Left ventricle myocardium inferior (tissue), 1 donor: Measurements from ENCODE around the gene ADAMTS12. TPM values are rescaled to one million over a fixed set of nuclear protein-coding genes. Genes with fewer than 3 reads are reported as not detected.

Source experiments
- DNase-seq: peaks from one replicate; pipeline ENCODE4 v3.0.0-alpha.2; 2020
- H3K27ac ChIP-seq: fragments of 200-600 bp; replicated peaks from 2 replicates; pipeline ENCODE4 v1.8.0; 2021
- H3K27me3 ChIP-seq: fragments of 200-600 bp; 2 replicates; pipeline ENCODE4 v1.8.0; 2021; ENCODE audit warnings: low read depth
- H3K36me3 ChIP-seq: fragments of 200-600 bp; 2 replicates; pipeline ENCODE4 v1.8.0; 2021
- H3K4me1 ChIP-seq: fragments of 200-600 bp; 2 replicates; pipeline ENCODE4 v1.8.0; 2021
- H3K4me3 ChIP-seq: fragments of 200-600 bp; 2 replicates; pipeline ENCODE4 v1.8.0; 2021; ENCODE audit warnings: mild to moderate bottlenecking, moderate library complexity
- H3K9me3 ChIP-seq: fragments of 200-600 bp; replicated peaks from 2 replicates; pipeline ENCODE4 v1.8.0; 2021
- intact Hi-C: fragments of 100-400 bp; cut with micrococcal nuclease; formaldehyde crosslinking; loops from one replicate; pipeline ENCODE4 v1.11.0; 2022
- total RNA-seq: library from RNA; stranded (reverse); fragmentation: NEBNext Ultra II Directional; extraction: Animal tissue kit (Norgen Biotek cat#: 25700); gene quantifications from one replicate; pipeline ENCODE4 v1.2.1, GENCODE V29; 2021
- TF ChIP-seq, protein P1 (sequence below): fragments of 200-600 bp; IDR thresholded peaks from 2 replicates; pipeline ENCODE4 v1.8.0; 2021; ENCODE audit warnings: antibody characterized with exemption, mild to moderate bottlenecking, borderline replicate concordance
- donor health status: DM: no; HTN: yes; CAD: no; lungs with severe emphysema.

ADAMTS12 gene
- total RNA-seq, 1 donor from 2014 or later: 0.85 TPM

DNA sequence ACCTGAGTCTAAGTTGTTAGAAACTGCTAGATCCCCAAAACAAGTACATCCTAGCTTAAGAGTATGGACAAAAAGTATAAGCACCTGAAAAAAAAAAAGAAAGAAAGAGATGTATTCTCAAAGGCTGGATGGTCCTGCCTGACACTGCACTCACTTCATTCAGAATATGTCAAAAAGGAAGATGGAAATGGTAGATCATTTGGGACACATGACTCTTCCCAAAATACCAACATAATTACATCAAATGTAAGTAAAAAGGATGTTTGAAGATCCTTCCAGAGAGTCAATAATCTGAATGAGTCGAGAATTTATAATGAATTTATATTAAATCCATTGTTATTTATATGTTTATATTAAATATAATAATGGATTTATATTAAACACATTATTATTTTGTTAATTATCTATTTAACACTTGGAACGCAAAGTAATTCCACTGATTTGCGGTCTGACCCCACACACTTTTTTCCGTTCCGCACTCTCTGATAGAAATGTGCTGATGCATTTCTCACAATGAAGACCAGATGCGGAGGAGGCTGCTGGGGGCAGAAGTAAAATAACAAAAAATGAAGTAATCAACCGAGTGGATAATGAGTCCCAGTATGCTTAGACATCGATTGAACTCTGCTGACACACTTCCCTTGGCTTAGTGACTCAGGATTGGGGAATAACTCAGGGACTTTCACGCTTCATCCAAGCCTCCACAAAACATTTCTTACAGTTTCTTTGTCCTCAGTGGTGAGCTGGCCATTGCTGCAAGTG is 201.2 kb downstream of the ADAMTS12 start:
- H3K9me3 ChIP-seq: peaks cover 25% of the 10 kb centered on the region
- no peak for DNase-seq
- peaks cover 8% of the 10 kb centered on the region for H3K27me3 ChIP-seq
- H3K4me3 ChIP-seq: no peak overlapping the region
- TF ChIP-seq, protein P1, sequence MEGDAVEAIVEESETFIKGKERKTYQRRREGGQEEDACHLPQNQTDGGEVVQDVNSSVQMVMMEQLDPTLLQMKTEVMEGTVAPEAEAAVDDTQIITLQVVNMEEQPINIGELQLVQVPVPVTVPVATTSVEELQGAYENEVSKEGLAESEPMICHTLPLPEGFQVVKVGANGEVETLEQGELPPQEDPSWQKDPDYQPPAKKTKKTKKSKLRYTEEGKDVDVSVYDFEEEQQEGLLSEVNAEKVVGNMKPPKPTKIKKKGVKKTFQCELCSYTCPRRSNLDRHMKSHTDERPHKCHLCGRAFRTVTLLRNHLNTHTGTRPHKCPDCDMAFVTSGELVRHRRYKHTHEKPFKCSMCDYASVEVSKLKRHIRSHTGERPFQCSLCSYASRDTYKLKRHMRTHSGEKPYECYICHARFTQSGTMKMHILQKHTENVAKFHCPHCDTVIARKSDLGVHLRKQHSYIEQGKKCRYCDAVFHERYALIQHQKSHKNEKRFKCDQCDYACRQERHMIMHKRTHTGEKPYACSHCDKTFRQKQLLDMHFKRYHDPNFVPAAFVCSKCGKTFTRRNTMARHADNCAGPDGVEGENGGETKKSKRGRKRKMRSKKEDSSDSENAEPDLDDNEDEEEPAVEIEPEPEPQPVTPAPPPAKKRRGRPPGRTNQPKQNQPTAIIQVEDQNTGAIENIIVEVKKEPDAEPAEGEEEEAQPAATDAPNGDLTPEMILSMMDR: no peak
- peaks cover 8% of the 10 kb centered on the region for H3K4me1 ChIP-seq
- intact Hi-C loops: no loop called here
- no peak overlapping the region for H3K27ac ChIP-seq
- H3K36me3 ChIP-seq: no peaks in the 10 kb centered on the region

DNA sequence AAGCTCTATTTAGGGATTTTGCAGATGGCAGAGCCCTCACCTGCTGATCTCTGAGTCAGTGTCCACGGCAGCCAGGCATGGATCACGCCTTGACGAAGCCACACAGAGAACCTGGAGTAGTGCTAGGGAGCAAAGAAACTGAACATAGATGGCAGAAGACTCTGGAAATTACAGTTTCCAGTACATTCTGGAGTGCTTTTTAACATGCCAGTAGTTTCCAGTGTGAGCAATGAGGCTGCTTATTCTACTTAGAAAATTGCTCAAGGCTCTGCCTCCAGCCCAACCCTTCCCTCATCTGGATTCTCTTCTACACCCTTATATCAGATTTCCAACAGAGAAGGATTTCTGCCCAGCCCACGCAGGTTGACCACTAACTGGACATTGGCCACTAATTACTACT is 203.3 kb downstream of the ADAMTS12 start:
- TF ChIP-seq, protein P1: no peak
- Histone ChIP-seq H3K36me3 (no peaks in the 10 kb centered on the region), H3K9me3 (peaks cover 13% of the 10 kb centered on the region), H3K27me3 (peaks cover 8% of the 10 kb centered on the region), H3K4me1 (peaks cover 8% of the 10 kb centered on the region), H3K4me3 (no peak overlapping the region), H3K27ac (peak overlapping the region; percentile 24)
- intact Hi-C loops: no loop called here
- no peak for DNase-seq

- no peaks in the 10 kb centered on the region for H3K36me3 ChIP-seq
- intact Hi-C loops: no loop called here
- no peak for DNase-seq
- peaks cover 9% of the 10 kb centered on the region for H3K9me3 ChIP-seq
- peaks cover 8% of the 10 kb centered on the region for H3K4me1 ChIP-seq
- H3K27ac ChIP-seq: peak overlapping the region; percentile 24
- H3K27me3 ChIP-seq: peaks cover 8% of the 10 kb centered on the region
- H3K4me3 ChIP-seq: no peak overlapping the region
- TF ChIP-seq, protein P1: no peak
Measured at GRCh38 chr5:33688066-33688465, 203.7 kb downstream of the ADAMTS12 start.

DNA sequence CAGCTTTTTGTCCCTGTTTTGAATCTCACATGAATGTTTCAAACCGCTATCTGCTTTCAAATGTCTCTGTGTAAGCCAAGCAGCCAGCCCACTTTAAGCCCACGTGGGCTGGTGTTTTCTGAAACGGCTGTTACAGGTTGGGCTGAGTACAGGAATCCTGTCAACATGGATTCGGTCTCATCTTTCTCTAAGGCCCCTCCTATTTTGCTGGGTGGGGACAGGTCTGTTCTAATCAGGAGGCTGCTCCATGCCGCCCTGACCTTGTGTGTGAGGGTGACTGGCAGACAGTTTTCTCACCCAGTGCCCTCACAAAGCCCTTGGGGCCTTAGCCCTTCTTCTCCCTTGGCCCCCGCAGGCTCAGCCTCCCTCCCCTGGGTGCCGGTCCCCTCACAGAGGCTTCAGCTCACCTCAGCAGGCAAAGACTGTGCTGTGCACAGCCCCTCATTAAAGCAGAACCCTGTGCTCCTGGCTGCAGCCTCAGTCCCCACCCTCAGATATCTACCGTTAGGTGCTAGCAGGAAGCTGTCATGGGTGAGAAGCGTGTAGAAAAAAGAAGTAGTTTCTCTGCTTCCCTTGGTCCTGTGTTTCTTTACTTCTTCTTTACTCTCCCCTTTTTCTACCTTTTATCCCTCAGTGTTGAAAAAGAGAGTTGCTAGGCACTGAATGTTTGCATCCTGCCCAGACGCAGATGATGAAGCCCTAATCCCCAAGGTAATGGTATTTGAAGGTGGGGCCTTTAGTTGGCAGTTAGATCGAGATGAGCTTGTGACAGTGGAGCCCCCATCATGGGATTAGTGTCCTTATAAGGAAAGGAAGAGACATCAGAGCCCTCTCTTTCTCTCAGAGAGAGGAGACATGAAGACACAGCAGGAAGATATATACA is 205.7 kb downstream of the ADAMTS12 start:
- Histone ChIP-seq H3K27me3 (peaks cover 8% of the 10 kb centered on the region), H3K27ac (no peak overlapping the region), H3K4me1 (peaks cover 8% of the 10 kb centered on the region), H3K36me3 (no peaks in the 10 kb centered on the region), H3K9me3 (no peaks in the 10 kb centered on the region), H3K4me3 (no peak overlapping the region)
- DNase-seq: no peak
- intact Hi-C loops: no loop called here
- TF ChIP-seq, protein P1: no peak

DNA sequence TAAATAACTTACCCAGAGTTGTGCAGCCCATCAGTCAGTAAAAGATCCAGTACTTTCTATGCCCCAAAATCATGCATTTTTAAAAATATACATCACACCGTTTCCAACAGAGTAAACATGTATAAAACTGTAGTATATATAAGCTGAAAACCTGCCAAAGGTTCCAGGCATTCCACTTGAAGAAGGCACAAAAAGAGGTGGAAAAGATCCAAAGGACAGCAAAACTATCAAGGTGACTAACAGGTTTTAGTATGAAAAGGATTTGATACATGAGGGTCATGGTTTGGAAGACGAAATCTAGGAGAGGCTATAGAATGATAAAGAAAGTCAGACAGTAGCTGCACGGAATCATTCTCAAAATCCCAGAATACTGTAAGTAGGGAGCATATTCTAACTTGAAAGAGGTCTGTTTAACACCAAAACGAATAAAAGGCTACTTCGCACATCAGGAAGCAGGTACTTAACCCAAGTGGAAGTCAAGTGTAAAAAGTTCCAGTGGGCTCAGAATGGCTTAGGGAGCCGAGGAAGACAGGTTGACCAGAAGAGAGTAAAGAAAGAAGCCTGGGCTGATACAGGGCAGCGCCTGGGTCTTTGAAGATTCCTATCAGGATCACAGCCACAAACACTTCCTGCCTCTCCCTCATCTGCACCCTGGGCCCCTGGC is 207.2 kb downstream of the ADAMTS12 start:
- DNase-seq: no peak
- TF ChIP-seq, protein P1: no peak
- Histone ChIP-seq H3K27ac (no peak overlapping the region), H3K36me3 (no peaks in the 10 kb centered on the region), H3K4me3 (no peak overlapping the region), H3K9me3 (no peaks in the 10 kb centered on the region), H3K4me1 (peaks cover 8% of the 10 kb centered on the region), H3K27me3 (peaks cover 8% of the 10 kb centered on the region)
- intact Hi-C loops: no loop called here
